ENCODE results near the gene MAP3K1. TPM values are rescaled to one million over a fixed set of nuclear protein-coding genes. Genes with fewer than 3 reads are reported as not detected.
"Not testable (repeated sequence)": the region's sequence is repeated elsewhere in the genome, so short reads cannot be mapped to it uniquely, and the experiment has no call there.

MAP3K1 gene
- 26.7 TPM for total RNA-seq

- peak; percentile 81 for DNase-seq (ENCODE audit: low spot score)
Observed at GRCh38 chr5:56814963-56815657, at the start of gene MAP3K1. TSS of gene MAP3K1 (plus strand) at chr5:56815549. CDS start at chr5:56815574, 25 bp downstream.

- no peak for DNase-seq (ENCODE audit: low spot score)
Observed at GRCh38 chr5:56766926-56767325, 48.4 kb upstream of the MAP3K1 start.

- no peak for DNase-seq (ENCODE audit: low spot score)
Observed at GRCh38 chr5:56769875-56770604, 45.3 kb upstream of the MAP3K1 start.

GRCh38 chr5:56772767-56773166 lies 42.6 kb upstream of the MAP3K1 start:
- no peak for DNase-seq (ENCODE audit: low spot score)

- DNase-seq (ENCODE audit: low spot score) = no peak
Observed at GRCh38 chr5:56774957-56775356, 40.4 kb upstream of the MAP3K1 start.

- not testable (repeated sequence) for DNase-seq (ENCODE audit: low spot score)
Observed at GRCh38 chr5:56776212-56776846, 39.0 kb upstream of the MAP3K1 start.

GRCh38 chr5:56783261-56783660 lies 32.1 kb upstream of the MAP3K1 start:
- DNase-seq (ENCODE audit: low spot score) = no peak

- DNase-seq (ENCODE audit: low spot score) = no peak
Observed at GRCh38 chr5:56786346-56786745, 29.0 kb upstream of the MAP3K1 start.

GRCh38 chr5:56791396-56791795 lies 24.0 kb upstream of the MAP3K1 start:
- DNase-seq (ENCODE audit: low spot score) = no peak

GRCh38 chr5:56798521-56798920 lies 16.8 kb upstream of the MAP3K1 start:
- DNase-seq (ENCODE audit: low spot score) = no peak

- DNase-seq (ENCODE audit: low spot score) = no peak
Observed at GRCh38 chr5:56800186-56800585, 15.2 kb upstream of the MAP3K1 start.

GRCh38 chr5:56801256-56801655 lies 14.1 kb upstream of the MAP3K1 start:
- DNase-seq (ENCODE audit: low spot score) = no peak

- no peak for DNase-seq (ENCODE audit: low spot score)
Observed at GRCh38 chr5:56802205-56802604, 13.1 kb upstream of the MAP3K1 start.

GRCh38 chr5:56803025-56803424 lies 12.3 kb upstream of the MAP3K1 start:
- DNase-seq (ENCODE audit: low spot score) = no peak

- DNase-seq (ENCODE audit: low spot score) = no peak
Observed at GRCh38 chr5:56803894-56804293, 11.5 kb upstream of the MAP3K1 start.

GRCh38 chr5:56807679-56808078 lies 7.7 kb upstream of the MAP3K1 start:
- DNase-seq (ENCODE audit: low spot score) = no peak

GRCh38 chr5:56808211-56808610 lies 7.1 kb upstream of the MAP3K1 start:
- no peak for DNase-seq (ENCODE audit: low spot score)

- no peak for DNase-seq (ENCODE audit: low spot score)
Observed at GRCh38 chr5:56810826-56811225, 4.5 kb upstream of the MAP3K1 start.

GRCh38 chr5:56812110-56812509 lies 3.2 kb upstream of the MAP3K1 start:
- DNase-seq (ENCODE audit: low spot score) = no peak

- DNase-seq (ENCODE audit: low spot score) = no peak
Observed at GRCh38 chr5:56813302-56813701, 2.0 kb upstream of the MAP3K1 start.

- DNase-seq (ENCODE audit: low spot score) = peak; percentile 50
Observed at GRCh38 chr5:56814361-56814962, 887 bp upstream of the MAP3K1 start.

Data from ureter (tissue), 1 donor.